Left lung (tissue), 14 donors: ENCODE measurements around the gene EBF3. TPM values are rescaled to one million over a fixed set of nuclear protein-coding genes. Genes with fewer than 3 reads are reported as not detected.

Source experiments
- ATAC-seq: fragments of 200-7000 bp; cut with Tn5 transposase; one replicate; pipeline ENCODE4 v1.9.1; 2020; ENCODE audit warnings: moderate library complexity
- DNase-seq, 4 donors: peaks; one replicate each; pipeline ENCODE4 v3.0.0-alpha.2; 2013 to 2020
- H3K27ac ChIP-seq, 2 donors: fragments of 200-600 bp; sonication (generic) in 1 of 2; one replicate each; pipeline versions ENCODE4 v1.5.0 to v1.8.0; 2020 to 2021
- H3K27me3 ChIP-seq, 2 donors: fragments of 200-600 bp; sonication (generic) in 1 of 2; one replicate each; pipeline versions ENCODE4 v1.5.0 to v1.8.0; 2020 to 2021
- H3K36me3 ChIP-seq, 2 donors: fragments of 200-600 bp; sonication (generic) in 1 of 2; one replicate each; pipeline versions ENCODE4 v1.5.0 to v1.8.0; 2020 to 2021
- H3K4me1 ChIP-seq, 2 donors: fragments of 200-600 bp; one replicate each; pipeline ENCODE4 v1.8.0; 2021
- H3K4me3 ChIP-seq, 2 donors: fragments of 200-600 bp; sonication (generic) in 1 of 2; one replicate each; pipeline versions ENCODE4 v1.5.0 to v1.8.0; 2020 to 2021; ENCODE audit warnings: mild to moderate bottlenecking in 1 of 2
- H3K9me3 ChIP-seq, 2 donors: fragments of 200-600 bp; sonication (generic) in 1 of 2; one replicate each; pipeline versions ENCODE4 v1.5.0 to v1.8.0; 2020 to 2021
- intact Hi-C, 2 donors: fragments of 100-400 bp; cut with DNase I; formaldehyde crosslinking; loops; one replicate each; pipeline versions ENCODE4 v1.11.2 to v1.14.2; 2022
- long read RNA-seq, 12 donors: library from polyadenylated mRNA in 2 of 12; unstranded in 2 of 12; transcript quantifications; one replicate each; pipeline ENCODE4 v2.0.0 and lab custom pipeline, GENCODE V29; 2019 to 2026
- polyA plus RNA-seq, 6 donors: library from polyadenylated mRNA; unstranded; fragments of 120-200 nt; gene quantifications; one replicate each; pipeline ENCODE4 v1.2.1, GENCODE V29; 2013; ENCODE audit not compliant: insufficient read length in 6 of 6
- total RNA-seq, 2 donors: library from RNA; stranded (reverse); fragmentation: NEBNext Ultra II Directional; extraction: Animal tissue kit (Norgen Biotek cat#: 25700); gene quantifications; one replicate each; pipeline ENCODE4 v1.2.1, GENCODE V29; 2021
- TF ChIP-seq, protein P1 (sequence below), 2 donors: fragments of 200-600 bp; sonication (generic) in 1 of 2; IDR thresholded peaks; one replicate each; pipeline versions ENCODE4 v1.5.0 to v1.8.0; 2021; ENCODE audit warnings: antibody characterized with exemption in 2 of 2
- donor health status: DM: no; HTN: yes; CAD: no.
- donor health status: DM: no; HTN: no; CAD: no.

Gene EBF3, protein sequence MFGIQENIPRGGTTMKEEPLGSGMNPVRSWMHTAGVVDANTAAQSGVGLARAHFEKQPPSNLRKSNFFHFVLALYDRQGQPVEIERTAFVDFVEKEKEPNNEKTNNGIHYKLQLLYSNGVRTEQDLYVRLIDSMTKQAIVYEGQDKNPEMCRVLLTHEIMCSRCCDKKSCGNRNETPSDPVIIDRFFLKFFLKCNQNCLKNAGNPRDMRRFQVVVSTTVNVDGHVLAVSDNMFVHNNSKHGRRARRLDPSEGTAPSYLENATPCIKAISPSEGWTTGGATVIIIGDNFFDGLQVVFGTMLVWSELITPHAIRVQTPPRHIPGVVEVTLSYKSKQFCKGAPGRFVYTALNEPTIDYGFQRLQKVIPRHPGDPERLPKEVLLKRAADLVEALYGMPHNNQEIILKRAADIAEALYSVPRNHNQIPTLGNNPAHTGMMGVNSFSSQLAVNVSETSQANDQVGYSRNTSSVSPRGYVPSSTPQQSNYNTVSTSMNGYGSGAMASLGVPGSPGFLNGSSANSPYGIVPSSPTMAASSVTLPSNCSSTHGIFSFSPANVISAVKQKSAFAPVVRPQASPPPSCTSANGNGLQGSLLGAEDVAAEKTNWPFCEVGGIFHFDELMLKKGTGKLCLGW
- total RNA-seq (under 1 TPM in 1 of 2 donors, not detected in 1; 0.10 TPM), polyA plus RNA-seq (1 to 10 TPM; 1.1 to 2.0 (median 1.5) TPM)
- long read RNA-seq, donor 1, result 0 reads
- long read RNA-seq, donor 2, result 0 reads
- long read RNA-seq, donor 3, result 0 reads
- long read RNA-seq, donor 4, result 0 reads
- long read RNA-seq, donor 5, result 0 reads
- long read RNA-seq, donor 6, result 0 reads
- long read RNA-seq, donor 7, result 0 reads
- long read RNA-seq, donor 8, result 0 reads
- long read RNA-seq, donor 9, result 0 reads
- long read RNA-seq, donor 10, result 0 reads
- long read RNA-seq, donor 11, full-length matches to known transcripts, result 4 of 22 reads
- long read RNA-seq, donor 11, partial matches to known transcripts, result 18 of 22 reads
- long read RNA-seq, donor 11, other reads (novel, unspliced or antisense), result 0 of 22 reads
- long read RNA-seq, donor 12, result 0 reads

DNA sequence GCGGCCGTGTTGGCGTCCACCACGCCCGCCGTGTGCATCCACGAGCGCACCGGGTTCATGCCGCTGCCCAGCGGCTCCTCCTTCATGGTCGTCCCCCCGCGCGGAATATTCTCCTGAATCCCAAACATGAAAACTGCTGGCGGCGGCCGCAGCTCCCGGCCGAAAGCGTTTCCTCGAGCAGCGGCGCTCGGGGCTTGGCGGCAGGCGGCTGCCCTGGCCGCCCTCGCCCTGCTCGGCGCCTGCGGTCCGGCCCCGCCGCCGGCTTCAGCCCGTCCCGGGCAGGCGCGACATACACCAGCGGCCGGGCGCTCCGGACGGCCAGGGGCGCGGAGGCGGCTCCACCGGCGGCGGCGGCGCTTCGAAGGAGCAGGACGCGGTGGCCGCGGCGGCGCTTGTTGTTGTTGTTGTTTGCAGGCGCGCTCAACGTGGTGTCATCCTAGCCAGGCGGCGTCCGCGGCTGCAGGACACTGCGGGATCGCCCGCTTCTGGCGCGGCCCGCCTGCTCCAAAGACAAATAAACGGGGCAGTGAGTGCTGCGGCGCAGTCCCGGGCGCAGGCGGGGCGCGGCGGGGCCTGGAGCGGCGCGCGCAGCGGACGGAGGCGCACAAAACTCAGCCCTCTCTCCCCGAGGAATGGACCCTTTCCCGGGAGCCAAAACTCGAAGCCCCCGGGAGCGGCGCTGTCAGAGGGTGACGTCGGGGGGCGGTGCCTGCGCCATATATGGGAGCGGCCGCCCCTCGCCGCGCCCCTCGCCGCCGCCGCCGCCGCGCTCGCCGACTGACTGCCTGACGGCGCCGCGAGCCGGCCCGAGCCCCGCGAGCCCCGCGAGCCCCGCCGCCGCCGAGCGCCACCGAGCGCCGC, at the start of gene EBF3:
EBF3 (minus strand) TSS at position 634 of the 861 bp plus-strand sequence; CDS start at position 128, 506 bp downstream.
- ATAC-seq, result peak; percentile 83
- H3K4me3 ChIP-seq, result peak within 1 kb of the TSS; percentile 27 to 44
- H3K27me3 ChIP-seq, result peaks cover 96 to 100% of the 10 kb centered on the region in 2 donors
- TF ChIP-seq, protein P1, sequence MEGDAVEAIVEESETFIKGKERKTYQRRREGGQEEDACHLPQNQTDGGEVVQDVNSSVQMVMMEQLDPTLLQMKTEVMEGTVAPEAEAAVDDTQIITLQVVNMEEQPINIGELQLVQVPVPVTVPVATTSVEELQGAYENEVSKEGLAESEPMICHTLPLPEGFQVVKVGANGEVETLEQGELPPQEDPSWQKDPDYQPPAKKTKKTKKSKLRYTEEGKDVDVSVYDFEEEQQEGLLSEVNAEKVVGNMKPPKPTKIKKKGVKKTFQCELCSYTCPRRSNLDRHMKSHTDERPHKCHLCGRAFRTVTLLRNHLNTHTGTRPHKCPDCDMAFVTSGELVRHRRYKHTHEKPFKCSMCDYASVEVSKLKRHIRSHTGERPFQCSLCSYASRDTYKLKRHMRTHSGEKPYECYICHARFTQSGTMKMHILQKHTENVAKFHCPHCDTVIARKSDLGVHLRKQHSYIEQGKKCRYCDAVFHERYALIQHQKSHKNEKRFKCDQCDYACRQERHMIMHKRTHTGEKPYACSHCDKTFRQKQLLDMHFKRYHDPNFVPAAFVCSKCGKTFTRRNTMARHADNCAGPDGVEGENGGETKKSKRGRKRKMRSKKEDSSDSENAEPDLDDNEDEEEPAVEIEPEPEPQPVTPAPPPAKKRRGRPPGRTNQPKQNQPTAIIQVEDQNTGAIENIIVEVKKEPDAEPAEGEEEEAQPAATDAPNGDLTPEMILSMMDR (IDR thresholded peaks at IDR 0.05), result no peak
- DNase-seq, result peak in 2 of 4 donors; percentile 80 to 81
- no peaks in the 10 kb centered on the region for H3K9me3 ChIP-seq
- H3K36me3 ChIP-seq, result no peaks in the 10 kb centered on the region
- H3K27ac ChIP-seq, result no peak within 1 kb of the TSS
- peaks cover 0 to 46% of the 10 kb centered on the region in 2 donors for H3K4me1 ChIP-seq
- intact Hi-C loops, result loop anchor here in 1 of 2 donors (10.0 kb wide), 1 partner anchor 929 kb away; no protein-coding TSS in a partner anchor

DNA sequence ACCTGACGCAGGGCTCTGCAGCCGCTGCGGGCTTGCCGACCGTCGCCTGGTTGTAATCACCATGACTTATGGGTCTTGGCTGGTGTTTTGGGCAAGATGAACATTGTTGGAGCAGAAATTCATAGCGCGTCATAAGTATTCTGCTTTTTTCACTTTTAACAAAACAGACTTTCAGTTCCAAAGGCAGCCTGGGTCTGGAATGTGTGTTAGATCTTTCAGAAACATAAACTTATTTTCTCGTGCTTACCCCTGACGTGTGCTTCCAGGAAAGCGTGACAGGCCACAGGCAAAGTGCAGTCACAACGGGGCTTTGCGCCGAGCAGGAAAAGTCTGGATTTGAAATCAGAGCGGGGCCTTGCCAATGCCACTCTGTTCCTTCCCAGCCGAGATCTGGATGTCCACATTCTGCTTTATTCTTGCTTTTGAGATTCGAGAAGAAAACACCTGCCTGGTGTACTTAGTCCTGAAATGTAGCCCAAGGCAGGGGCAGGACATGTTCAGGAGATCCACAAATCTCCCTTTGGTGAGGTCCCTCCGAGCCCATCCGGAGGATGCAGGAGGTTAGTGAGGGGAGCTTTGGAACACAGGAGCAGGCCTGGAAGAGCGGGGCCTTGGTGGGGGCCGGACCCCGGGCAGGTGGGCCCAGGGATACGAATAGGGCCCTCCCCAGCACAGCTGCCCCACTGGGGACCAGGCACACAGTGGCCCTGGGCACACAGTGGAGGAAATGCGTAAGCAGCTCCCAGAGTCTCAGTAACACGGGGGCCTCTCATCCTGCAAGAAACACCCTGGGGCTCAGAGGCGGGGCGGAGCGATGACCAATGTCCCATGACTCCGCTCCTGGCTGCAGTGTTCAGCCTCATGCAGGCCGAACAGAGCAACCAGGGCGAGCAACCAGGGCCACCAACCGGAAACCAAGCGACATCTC, 49.5 kb upstream of the EBF3 start:
- Histone ChIP-seq H3K4me1 (no peaks in the 10 kb centered on the region), H3K36me3 (no peaks in the 10 kb centered on the region), H3K27ac (no peak overlapping the region), H3K4me3 (no peak overlapping the region), H3K9me3 (no peaks in the 10 kb centered on the region), H3K27me3 (peaks cover 0 to 37% of the 10 kb centered on the region in 2 donors)
- DNase-seq (no peak), ATAC-seq (no peak)
- intact Hi-C loops, result no loop called here
- TF ChIP-seq, protein P1 (IDR thresholded peaks at IDR 0.05), result no peak

DNA sequence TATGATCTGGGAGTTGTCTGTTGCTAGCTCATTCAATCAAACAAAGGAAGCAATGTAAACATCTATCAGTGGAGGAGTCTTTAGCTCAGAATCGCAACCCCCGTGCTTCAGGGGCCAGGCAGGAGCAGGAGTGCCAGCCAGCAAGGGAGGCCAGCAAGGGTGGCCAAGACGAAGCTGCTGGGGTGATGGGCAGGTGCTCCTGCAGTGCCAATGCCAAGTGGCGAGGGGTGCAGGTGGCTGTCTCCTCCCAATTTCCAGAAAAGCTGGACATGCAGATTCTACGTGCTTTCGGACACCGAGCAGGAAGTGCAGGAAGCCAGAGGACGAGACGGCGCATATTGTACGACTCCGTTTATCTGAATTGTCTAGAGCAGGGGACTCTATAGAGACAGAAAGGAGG, 48.1 kb upstream of the EBF3 start:
- no peak for DNase-seq
- Histone ChIP-seq H3K36me3 (no peaks in the 10 kb centered on the region), H3K4me3 (no peak overlapping the region), H3K9me3 (no peaks in the 10 kb centered on the region), H3K4me1 (no peaks in the 10 kb centered on the region), H3K27ac (no peak overlapping the region), H3K27me3 (peaks cover 0 to 37% of the 10 kb centered on the region in 2 donors)
- TF ChIP-seq, protein P1 (IDR thresholded peaks at IDR 0.05), result no peak
- intact Hi-C loops, result no loop called here
- no peak for ATAC-seq

DNA sequence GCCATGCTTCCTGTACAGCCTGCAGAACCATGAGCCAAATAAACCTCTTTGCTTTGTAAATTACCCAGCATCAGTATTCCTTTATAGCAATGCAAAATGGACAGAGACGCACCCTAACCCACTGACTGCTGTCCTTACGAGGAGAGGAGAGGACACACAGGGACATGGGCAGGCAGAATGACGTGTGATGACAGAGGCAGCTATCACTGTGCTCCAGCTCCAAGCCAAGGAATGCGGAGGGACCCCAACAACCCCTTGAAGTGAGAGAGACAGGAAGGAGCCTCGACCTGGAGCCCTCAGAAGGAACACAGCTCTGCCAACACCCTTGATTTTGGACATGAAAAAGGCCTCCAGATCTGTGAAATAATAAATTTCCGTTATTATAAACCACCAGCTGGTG, 46.6 kb upstream of the EBF3 start:
- H3K36me3 ChIP-seq, result no peaks in the 10 kb centered on the region
- H3K27me3 ChIP-seq, result peaks cover 0 to 38% of the 10 kb centered on the region in 2 donors
- no peak for ATAC-seq
- H3K4me3 ChIP-seq, result no peak overlapping the region
- H3K27ac ChIP-seq, result no peak overlapping the region
- TF ChIP-seq, protein P1 (IDR thresholded peaks at IDR 0.05), result no peak
- no peaks in the 10 kb centered on the region for H3K4me1 ChIP-seq
- DNase-seq, result no peak
- H3K9me3 ChIP-seq, result no peaks in the 10 kb centered on the region
- intact Hi-C loops, result no loop called here
